NK-92 (cell line): ENCODE results near the gene HOXB5.

Experiments used
- DNase-seq: peaks from one replicate; lab custom pipeline; 2025; ENCODE audit not compliant: unreplicated experiment; lab: John Stamatoyannopoulos, UW

The HOXB5 gene

DNA sequence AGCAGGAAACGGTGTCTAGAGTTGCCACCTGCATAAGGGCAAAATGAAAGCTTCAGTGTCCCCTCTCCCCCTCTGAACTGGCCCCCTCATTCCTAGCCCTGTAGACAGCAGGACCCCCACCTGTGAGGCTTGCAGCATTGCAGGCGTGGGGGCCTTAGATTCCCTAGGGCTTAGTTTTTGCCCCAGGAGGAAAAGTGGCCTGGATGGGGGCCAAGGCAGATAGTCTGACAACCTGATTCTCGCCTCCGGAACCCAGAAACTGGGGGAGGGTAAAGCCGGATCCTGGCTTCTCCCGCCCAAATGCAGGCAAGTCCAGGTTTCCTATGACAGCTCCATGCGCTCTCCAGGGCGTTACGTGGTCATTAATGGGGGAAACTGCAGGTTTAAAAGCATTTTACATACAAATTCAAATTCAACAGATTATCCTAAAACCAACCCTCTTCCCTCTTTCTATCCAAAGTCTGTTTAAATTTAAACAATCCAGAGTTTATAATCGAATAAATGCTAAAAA is 11.9 kb upstream of the HOXB5 start:
- no peak for DNase-seq

DNA sequence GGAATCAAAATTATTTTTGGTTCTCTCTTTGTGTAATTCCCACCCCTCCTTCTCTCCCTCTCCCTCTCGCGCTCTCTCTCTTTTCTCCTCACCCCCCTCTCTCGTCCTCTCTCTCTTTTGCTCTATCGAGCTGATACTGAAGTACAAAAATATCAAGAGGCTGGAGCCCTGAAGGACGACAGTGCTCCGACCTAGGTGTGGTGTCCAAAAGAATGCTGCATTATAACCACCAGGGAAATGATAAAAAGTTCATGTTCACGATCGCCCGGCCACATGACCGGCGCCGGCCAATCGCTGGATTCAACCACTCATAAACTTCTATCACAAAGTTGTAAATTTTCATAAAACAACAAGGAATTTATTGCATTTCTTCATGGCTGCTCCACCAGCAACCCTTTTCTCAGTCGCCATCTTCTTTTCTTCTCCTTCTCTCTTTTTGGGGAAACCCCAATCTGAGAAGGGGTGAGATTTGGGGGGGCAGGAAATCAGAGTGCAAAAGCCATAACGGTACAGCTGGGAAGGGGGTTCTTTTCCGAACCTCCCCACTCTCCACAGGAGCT is 11.3 kb upstream of the HOXB5 start, which contains the start of gene HOXB6:
Gene HOXB6, minus strand, starts transcription at position 217 of the 560 bp plus-strand sequence. CDS start 6,836 bp downstream, outside the sequence.
- no peak for DNase-seq

DNA sequence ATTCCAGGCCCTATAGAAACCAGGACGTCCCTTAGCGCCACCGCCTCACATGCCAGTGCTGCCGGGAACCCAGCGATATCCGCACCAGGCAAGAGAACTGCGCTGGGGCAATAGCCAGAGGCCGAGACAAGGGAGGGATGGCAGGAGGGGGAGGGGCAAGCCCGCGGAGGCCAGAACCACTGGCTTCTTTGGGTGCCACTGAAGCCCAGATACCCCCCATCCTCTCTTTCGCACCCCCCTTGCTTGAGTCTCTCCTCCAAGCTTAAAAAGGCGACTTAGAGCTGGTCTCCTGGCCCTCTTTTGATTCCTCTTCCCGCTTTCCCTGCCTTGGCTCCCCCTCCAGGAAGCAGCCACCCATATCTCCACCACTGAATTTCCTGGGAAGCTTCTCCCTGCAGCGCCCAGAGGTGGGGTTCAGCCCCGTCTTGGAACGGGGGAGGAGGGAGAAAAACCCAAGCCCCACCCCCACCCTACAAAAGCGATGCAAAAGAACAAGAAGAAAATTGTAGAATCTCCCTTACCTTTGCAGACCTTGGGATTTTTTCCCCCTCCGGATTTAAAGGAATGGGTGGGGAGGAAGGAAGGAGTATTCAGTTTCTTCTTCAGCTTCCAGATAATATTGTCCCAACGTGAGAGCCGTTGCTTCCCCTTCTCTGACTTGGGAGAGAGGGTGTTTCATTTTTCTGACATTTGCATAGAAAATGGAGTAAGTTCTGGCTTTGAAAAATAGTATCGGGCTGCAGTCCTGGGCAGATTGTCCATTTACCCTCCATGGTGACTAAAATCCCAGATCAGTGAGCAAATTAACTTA is 10.6 kb upstream of the HOXB5 start:
- no peak for DNase-seq

- DNase-seq, result no peak
These were observed 8.2 kb upstream of the HOXB5 start for GRCh38 chr17:48601539-48602425.

DNA sequence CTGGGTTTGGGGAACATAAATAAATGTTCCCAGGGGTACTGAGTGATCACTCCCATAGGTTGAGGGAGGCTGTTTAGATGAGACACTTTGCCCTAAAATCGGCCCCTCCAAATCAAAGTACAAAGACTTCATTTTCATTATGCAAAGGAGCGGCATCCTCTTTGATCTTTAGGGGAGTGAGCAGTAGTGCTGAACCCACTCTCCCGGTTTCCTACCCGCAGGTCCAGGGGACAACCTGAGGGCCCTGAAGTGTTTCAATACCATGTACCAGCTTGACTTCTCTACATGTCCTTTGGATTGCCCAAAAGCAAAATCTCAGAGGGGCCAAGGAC is 7.6 kb upstream of the HOXB5 start:
- no peak for DNase-seq

- no peak for DNase-seq
These were observed 6.9 kb upstream of the HOXB5 start for GRCh38 chr17:48600244-48601098.

DNA sequence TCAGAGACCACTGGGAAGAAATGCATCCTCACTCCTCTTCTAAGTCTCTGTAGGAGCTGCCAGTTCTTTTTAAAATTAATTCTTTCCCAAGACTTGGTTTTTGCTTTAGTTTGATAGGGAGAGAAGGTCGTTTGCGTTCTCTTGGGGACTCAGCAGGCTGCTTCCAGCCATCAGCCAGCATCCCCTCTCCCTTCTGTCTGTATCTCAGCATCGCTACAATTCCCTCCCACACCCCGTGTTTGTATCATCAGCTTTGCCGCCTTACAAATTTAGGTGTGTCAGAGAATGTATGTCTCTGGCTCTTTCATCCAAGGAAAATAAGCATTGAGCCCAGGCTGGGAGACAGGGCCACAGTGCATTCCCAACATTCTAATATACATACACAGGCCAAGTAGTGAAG is 5.8 kb upstream of the HOXB5 start:
- no peak for DNase-seq

DNA sequence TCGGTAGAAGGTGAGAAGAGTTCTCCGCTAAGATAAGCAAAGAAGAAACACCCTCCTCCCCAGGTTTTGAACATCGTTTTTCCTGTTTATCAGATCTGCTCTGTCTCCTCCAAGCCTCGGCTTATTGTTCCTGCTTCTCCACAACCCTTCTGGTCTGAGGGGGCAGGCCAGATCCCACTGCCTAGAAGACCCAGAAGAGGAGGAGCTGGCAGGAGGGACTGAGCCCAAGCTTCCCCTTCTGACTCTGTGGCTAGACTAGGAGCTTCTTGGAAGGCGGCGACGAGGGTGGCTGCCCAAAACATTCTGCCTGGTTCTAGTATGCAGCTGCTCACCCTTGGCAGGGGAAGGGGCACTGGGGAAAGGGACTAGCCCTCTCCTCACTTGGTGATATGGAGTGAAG is 5.2 kb upstream of the HOXB5 start:
- no peak for DNase-seq

- DNase-seq, result no peak
These were observed 4.4 kb upstream of the HOXB5 start for GRCh38 chr17:48597778-48598631.

DNA sequence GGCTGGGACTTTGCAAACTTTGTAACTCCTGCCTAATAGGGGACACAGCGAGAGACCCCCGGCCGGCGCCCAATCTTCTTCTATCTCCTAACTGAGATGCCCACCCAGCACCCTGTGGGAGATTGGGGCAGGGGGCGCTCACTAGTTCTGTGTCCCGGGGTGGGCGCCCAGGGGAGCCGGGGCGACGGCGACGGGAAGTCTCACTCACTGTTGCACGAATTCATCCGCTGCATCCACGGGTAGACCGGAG is 3.9 kb upstream of the HOXB5 start:
- no peak for DNase-seq

GRCh38 chr17:48596735-48597527 is 3.4 kb upstream of the HOXB5 start:
- no peak for DNase-seq

DNA sequence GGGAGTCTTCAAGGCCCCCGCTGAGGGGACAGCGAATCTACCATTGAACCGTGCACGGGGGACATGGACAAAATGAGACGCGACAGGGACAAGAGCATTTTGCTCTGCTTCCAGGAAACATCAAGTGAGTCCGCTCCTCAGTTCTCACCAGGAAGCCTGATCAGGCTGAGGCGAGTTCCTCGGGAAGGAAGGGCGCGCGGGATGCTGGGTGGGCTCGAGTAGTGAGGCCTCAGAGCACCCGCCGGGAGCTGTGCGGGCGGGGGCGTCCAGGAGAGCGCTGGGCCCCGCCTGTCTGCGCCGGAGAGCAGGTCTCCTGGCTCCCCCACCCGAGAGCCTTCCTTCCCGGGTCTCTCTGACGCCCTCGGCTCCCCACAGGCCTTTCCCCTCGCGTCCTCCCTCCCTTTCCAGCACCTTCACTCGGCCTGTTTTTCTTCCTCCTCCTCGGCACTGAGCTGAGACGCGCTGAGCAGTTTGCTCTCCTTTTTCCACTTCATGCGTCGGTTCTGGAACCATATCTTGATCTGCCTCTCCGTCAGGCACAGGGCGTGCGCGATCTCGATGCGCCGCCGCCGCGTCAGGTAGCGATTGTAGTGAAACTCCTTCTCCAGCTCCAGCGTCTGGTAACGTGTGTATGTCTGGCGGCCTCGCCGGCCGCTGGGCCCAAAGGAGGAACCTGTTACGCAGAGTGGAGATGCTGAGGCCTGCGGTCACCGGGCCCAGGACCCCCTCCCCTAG is 2.6 kb upstream of the HOXB5 start:
- DNase-seq, result no peak

DNA sequence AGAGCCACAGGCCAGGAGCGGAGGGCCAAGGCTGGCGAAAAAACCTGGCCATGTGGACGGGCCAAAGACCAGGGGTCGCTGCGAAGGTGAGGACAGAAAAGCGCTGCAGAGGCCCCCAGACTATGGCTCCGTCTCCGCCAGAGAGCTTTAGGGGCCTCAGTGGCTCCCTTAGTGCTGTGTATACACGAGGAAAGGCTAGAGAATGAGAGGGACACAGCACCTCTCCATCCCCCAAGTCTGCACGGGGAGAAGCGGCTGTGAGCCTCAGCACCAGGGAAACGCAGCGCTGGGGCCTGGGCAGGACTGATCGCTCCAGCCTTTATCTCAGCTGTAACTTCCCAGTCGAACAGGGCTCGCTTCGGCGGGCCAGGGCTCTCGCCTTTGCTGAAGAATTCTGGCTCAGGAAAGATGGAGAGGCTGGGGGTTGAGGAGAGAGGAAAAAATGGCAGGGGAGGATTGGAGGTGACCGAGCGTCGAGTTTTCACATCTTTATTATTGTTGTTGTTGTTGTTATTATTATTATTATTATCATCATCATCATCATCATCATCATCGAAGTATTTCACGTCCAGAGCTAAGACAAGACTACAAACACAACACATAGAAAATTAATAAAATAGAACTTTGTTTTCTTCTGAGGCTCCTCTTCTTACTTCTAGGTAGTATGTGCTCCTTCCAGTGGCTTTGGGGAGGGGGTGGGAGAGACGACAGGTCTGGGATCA is 1.9 kb upstream of the HOXB5 start:
- no peak for DNase-seq

DNA sequence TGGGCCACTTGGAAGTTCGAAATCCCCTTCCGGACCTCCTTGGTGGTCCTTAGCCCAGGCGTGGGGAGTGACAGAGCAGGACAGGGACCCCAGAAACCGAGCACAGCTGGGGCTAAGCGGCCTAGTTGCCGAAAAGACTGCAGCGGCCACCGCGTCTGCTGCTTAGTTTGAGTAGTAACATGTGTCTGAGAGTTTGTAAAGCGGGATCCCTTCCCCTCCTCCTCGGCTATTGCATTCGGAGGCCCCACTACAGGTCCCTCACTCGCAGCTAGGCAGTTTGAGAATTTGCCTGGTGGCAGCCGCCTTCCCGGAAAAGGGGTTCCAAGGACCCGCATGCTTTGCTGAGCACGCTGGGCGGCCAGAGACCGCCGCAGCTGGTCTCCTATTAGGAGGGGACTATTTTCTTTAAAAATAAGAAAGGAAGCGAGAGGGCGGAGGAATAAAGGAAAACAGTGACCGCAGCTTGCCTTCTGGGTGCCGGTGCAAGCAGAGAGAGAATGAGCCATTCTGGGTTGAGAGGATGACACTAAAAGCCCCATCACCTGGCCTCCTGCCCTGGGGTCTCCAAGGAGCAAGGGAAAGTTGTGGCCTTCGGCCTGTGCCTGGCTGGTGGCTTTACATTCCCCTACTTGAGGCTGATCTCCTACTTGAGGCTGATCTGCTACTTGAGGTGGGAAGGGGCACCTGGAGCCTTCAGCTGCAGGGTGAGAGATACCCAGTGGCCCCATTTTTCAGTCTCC is 1.1 kb upstream of the HOXB5 start:
- no peak for DNase-seq

DNA sequence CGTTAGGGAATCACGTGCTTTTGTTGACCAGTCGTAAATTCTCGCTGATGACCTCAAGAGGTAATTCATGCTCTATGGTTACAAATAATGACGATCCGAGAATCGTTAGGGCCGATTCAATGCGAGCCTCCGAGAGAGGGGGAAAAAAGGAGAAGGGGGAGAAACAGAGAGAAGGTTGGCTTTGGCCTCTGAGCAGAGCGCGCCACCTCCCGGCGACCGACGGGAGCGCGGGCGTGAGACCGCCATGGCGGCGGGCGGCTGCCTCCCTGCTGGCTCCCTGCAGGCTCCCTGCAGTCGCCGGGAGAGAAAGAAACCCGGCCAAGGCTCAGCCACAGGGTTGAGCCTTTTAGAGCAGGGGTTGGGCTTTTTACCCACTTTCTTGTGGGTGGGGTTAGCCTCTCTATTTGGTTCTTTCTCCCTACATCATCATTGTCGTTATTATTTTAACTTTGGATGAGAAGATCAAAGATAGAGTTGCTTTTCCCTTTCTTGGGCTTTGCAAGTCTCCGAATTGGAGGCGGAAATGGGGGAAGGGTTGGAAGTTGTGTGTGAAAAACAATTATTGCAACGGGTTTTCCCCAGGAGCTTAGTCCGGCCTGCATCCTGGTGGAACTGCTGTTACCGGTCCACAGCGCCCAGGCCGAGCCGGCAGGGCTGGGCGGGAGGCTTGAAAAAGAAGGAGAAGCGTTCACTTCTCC is 410 bp upstream of the HOXB5 start:
- no peak for DNase-seq

DNA sequence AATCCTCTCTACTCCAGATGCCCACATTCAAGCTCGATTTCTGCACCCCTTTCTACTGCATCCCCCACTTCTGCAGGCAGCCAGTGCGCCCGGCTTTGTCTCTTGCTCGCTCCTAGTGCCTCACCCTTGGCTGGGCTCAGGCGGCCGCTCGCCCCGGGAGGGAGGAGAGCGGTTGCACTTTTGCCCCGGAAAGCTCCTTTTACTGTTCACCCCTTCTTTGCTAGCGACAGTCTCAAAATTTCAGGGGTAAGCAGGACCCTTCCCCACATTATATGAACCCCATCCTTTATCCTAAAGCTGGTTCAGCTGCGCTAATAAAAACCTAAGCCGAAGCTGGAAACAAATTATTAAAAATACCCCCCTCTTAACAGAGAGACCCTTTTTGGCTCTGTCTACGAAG is 1.0 kb downstream of the HOXB5 start:
- DNase-seq, result no peak

- no peak for DNase-seq
These were observed 1.5 kb downstream of the HOXB5 start for GRCh38 chr17:48592057-48592514.
